Daoy (cell line): ENCODE results near the gene SMNDC1. TPM values are rescaled to one million over a fixed set of nuclear protein-coding genes. Genes with fewer than 3 reads are reported as not detected.
"Not testable (repeated sequence)": the region's sequence is repeated elsewhere in the genome, so short reads cannot be mapped to it uniquely, and the experiment has no call there.

ENCODE experiments used
- DNase-seq: peaks from one replicate; pipeline ENCODE4 v3.0.0-alpha.2; 2015; ENCODE audit warnings: low read depth
- total RNA-seq: library from RNA; depleted of rRNA; stranded (reverse); fragments of >200 nt; shearing (Covaris generic); gene quantifications from 2 replicates; pipeline ENCODE4 v1.2.3, GENCODE V29; 2014; rRNA removed

Gene SMNDC1
- total RNA-seq: 5.8 and 7.5 TPM in 2 replicates

DNA sequence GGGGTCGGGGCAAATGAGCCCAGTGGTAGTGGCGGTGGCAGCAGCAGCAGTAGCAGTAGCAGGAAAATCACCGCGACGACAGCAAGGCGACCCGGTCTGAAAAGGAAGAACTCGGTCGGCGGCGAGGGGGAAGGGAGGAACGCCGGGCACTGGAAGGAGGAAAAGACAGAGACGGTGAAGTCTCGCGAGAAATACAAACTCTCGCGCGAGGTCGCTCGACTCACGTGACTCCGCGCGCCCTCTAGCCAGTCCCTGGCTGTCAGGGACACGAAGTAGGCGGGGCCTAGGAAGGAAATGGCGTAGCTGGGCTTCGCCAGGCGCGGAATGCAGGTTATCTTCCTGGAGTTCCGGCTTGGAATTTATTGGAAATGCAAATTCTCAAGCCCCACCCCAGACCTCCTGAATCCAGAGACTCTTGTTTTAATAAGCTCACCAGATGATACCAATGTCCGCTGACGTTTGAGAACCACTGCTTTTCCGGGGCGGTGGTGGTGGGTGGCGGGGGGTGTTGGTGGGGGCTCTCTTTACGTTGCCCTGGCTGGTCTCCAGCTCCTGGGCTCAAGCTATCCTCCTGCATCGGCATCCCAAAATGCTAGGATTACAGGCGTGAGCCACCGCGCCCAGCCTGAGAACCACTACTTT, at the start of gene SMNDC1:
Gene SMNDC1 (minus strand): TSS at position 141 of the 642 bp plus-strand sequence. CDS start 1,333 bp downstream, outside the sequence.
- peak; percentile 97 for DNase-seq

DNA sequence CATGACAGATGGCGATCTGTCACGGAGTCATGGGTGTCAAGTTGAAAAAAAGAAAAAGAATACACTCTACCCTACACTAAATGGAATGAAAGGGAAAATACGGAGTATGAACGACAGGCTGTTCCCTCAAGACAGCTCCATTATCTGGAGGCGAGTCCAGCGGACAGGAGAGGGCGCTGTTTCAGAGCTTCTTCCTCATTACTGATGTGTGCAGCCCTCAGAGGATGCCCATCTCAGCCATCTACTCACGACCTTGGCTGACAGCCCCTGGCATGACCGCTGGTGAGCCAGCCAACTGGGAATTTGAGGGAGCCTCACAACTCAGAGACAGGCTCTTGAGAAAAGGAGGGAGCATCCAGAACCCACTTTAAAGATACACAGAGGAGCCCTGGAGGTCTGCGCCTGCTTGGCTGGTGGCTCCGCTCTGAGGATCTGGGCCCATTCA, 49.6 kb upstream of the SMNDC1 start:
- peak; percentile 79 for DNase-seq

DNA sequence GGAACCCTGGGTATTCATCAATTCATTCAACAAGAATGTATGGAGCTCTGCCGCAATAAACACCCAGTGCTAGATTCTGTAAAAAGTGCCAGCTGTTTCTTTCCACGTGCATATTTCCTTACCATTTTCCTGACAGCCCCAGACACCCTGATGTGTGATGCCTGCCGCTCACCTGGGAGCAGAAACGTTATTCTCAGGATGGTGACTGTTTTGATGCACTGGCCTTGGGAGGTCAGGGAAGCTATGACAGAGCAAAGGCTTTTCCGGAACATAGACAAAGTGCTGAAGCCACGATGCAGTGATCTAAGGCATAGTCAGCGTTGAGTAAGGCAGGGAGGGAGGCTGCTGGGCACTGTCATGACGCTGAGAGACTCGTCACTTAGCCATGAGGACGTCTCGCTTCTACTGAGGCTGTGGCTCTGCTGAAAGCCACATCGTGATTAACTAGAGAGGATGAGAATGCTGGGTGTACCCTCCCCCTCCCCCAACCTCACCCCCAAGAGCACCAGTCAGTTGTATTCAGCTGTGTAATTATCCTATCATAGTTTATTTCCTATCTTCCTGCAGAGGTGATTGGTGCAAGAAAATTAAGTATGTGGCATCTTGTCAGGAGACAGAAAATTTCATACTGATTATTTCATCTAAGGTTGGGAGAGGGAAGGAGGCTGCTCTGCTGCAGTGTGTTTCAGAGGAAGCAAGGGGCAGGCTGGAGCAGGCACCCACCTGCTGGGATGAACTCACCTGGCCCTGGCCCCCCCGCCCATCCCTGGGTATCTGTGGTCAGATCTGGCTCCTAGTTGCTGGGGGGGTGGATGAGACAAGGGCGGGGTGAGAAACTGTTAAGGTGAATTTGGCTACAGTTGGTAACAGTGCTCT, 48.8 kb upstream of the SMNDC1 start:
- DNase-seq: peak; percentile 84

DNA sequence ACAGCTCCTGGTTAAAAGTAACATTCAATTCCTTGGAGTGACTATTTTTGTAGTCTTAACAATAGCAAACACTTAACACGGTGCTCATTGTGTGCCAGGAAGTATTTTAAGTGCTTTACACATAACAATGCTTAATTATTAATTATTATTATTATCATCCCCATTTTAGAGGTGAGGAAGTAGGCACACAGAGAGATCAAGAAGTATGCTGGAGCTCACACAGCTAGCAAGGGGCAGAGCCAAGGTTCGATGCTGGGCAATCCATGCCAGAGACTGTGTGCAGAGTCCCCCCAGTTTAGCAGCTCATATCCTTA, 48.2 kb upstream of the SMNDC1 start:
- DNase-seq: no peak

DNA sequence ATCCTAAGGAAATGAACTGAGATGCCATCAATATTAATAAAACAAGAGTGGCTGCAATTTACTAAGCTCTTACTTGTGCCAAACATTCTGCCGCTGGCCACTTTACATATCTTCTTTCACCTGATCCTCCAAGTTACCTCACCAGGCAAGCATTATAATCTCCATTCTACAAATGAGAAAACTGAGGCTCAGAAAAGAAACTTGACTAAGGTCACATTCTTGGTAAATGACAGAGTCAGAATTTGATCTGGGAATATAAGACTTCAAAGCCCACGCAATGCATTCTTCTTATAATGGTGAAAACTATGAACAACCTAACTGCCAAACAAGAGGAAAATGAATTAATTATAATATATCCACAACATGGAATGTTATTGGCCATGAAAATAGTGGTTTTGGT, 46.1 kb upstream of the SMNDC1 start:
- DNase-seq: no peak

DNA sequence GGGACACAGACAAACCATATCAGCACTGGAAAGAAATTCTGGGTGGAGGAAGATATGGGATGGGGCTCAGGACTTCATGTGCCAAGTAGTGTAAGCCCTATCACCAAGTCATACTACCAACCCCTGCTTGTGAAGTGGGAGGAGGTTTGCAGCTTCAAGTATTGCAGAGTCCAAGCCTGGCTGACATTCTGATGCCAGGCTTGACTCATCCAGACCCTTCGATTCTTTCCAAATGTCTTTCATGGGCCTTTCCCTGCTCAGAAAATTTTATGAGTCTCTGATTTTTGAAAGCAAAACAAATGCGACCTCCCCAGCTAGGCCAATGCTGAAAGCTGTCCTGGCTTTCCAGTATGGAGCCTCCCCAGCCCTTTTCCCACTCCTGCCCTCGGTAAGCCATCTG, 45.1 kb upstream of the SMNDC1 start:
- no peak for DNase-seq

DNA sequence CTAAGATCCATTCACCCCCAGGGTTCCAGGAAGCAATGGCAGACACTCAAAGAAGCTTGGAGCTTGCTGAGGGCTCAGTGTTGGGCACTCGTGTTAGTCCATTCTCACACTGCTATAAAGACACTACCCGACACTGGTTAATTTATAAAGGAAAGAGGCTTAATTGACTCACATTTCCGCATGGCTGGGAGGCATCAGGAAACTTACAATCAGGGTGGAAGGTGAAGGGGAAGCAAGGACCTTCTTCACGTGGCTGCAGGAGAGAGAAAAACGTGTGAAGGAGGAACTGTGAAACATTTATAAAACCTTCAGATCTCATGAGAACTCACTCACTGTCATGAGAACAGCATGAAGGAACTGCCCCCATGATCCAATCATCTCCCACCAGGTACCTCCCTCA, 44.7 kb upstream of the SMNDC1 start:
- DNase-seq: no peak

DNA sequence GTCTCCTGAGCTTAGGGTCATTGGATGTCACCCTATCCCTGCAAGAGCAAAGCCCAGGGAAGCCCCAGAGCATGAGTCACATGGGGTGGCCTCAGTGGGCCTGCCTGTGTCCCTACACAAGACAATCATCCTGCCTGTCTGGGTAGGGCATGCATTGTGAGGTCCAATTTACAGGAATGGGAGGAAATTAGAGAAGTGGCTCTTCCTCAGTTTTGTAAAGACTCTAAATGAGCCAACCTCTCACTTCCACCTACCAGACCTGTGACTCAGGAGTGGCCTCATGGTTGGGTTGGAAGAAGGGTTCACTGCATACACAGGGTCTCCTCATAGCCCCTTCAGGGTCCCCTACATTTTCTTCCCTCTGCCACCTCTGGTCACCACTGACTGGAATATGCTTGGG, 43.6 kb upstream of the SMNDC1 start:
- no peak for DNase-seq

DNA sequence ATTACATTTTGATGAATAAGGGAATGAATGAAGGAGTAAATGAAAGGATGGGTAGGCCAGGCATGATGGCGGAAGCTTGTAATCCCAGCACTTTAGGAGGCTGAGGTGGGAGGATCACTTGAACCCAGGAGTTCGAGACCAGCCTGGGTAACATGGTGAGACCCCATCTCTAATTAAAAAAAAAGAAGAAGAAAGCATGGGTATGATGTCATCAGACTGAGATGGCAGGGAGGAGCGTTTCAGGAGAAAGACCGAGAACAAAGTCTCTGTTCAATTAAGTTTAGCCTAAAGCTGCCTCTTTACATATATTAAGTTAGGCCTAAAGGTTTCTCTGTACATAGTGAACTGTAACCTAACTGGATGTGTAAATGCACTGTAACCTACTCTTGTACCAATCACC, 42.2 kb upstream of the SMNDC1 start:
- no peak for DNase-seq

DNA sequence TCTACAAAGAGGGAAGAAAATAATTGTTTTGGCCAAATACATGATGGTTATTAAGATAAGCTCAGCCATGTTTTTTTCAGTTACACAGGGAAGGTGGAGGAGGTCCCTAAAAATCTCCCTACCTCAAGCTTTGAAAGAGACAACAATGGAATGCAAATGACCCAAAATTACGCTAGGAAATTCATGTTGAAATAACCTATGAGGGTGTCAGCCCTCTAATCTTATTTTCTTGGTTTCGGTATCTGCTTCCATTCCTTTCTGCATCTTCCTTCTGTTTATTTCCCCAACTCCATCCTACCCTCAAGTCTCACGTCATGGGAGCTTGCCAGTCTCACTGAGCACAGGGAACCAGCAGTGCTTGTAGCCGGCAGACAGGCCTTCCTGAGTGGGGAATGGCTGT, 40.6 kb upstream of the SMNDC1 start:
- DNase-seq: no peak

DNA sequence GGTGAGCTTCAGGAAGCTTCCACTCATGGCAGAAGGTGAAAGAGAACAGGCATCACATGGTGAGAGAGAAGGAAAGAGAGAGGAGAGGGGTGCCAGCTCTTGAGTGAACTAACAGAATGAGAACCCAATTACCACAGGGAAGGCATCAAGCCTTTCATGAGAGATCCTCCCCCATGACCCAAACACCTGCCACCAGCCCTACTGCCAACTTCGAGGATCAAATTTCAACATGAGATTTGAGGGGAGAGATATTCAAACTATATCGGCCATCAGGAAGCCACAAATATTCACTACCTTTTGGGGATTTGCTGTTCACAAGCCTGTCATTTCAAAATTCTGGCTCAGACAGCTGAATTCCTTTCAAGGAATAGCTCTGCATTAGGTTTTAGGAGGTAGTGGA, 39.9 kb upstream of the SMNDC1 start:
- DNase-seq: no peak

DNA sequence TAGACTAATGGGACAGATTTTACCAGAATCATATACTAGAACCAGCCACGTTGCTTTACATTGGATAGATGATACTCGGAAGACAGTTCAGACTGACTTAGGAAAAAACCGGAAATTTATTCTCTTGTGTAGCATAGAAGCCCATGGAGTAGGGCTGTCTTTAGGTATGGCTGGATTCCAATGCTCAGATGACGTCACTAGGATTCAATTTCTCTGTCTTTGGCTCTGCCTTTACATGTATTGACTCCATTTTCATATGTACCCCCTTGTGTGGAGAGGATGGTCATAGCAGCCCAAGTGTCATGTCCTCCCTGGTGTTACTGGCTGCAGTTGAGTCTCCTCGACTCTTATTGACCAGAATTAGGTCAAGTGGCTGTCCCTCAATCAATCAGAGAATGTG, 39.2 kb upstream of the SMNDC1 start:
- no peak for DNase-seq

DNA sequence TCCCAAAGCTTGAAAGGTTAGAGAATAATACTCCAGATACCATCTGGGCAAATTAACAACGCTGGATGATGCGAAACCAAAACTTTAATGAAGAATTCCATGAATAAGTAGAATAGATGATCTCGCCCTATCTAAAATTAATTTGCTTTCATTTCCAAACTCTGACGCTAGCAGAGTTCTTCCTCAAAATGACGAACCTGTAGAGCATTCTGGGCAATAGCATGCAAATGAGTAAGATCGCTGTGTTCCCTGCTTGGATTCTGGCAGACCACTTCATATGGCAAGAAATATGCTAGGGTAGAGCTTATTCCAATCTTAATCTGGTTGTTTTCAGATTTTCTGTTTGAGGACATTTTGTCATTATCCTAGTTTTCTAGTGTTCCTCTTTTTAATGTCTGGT, 36.1 kb upstream of the SMNDC1 start:
- no peak for DNase-seq

DNA sequence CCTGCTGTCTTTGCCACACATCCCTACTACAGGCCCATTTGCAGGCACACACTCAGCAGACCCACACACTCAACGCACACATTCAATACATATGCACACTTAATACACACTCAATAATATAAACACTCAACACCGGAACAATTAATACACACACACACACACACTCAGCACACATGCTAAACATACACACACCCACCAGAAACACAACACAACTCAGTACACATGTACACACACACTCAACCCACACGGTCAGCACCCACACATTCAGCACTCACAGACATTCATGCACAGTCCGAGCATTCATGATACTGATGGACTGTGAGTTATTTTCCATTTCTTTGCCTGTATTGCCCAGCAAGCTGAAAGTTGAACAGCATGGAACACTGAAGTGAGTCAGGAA, 35.4 kb upstream of the SMNDC1 start:
- no peak for DNase-seq

DNA sequence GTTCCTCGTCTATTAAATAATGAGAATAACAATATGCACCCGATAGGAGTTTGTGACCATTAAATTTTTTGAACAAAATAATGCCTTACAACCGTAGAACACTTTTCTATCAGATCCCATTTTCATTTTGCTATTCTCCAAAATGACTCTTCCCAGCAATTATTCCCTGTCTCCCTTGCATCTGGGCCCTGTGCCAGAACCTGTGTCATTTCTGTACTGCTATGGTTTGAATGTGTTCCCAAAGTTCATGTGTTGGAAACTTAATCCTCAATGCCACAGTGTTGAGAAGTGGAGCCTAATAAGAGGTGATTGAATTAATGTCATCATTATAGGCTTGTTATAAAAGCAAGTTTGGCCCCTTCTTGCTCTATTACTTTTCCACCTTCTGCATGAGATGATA, 33.2 kb upstream of the SMNDC1 start:
- peak; percentile 62 for DNase-seq

DNA sequence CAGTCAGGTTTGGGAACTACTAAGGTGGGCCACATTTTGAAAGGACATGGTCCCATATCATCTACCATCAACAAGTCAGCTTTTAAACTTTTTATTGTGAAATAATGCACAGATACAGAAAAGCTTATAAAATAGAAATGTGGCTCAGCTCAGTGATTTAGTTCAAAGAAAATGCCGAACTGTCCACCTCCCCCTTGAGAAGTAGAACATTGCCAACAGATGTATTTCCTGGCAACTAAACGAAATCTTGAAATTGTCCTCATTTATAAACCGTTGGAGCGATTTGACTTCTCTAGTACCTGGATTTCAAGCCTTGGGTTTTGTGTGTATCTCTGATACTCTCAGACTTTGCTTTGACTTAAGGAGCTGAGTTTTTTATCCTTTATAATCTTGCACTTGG, 32.7 kb upstream of the SMNDC1 start:
- DNase-seq: no peak

DNA sequence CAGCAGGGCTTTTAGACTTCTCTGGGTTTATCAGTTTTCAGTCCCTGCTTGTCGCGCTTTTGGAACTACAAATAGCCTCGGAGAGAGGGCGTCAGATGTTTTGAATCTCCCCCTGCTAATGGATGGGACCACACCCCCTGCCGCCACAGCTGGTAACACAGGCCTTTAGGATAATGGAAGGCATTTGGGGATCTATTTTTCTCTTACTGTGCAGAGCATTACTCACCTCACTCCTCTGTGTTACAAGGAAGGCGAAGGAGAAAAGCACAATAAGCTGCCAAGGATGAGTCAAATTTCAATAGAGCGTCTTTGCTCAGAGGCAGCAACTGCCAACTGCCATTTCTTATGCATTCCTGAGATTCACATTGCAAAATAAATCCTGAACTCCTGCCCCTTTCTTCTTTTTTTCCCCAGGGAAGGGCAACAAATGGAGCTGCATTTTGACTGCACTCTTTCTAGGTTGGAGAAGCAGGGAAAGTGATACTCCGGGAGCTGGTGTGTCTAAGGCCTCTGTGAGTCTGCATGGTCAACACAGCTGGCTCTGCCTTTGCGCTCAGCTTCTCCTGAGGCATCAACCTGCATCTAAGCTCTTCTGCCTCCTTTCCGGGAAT, 31.5 kb upstream of the SMNDC1 start:
- DNase-seq: peak; percentile 78

DNA sequence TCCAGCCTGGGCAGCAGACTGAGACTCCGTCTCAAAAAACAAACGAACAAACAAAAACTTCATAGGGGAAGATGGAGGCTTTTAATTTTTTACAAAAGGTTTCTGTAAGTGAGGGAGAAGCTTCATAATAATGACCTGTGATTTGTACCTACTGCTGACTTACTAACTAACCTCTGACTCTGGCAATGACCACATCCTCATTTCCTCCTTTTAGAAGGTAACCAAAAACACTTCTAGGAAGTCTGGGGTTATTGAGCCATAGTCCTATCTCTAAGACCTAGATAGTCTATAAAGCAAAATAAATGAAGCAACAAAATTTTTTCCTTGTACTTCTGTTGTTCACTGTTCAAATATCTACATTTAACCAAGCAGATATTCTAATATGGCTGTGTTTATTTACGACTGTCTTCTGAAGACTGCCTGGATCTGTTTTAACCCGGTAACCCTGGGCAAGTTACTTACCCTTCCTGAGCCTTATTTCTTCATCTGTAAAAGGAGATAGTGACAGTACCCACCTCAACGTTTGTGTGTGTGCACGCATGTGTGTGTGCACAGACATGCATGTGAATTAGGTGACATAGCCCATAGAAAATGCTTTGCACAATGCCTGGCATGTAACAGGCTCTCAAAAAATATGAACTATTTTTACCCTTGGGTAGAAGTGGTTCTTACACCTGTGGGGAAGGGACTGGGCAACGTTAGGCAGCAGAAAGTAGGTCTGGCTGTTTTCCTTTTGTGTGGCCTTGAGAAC, 30.8 kb upstream of the SMNDC1 start:
- no peak for DNase-seq

DNA sequence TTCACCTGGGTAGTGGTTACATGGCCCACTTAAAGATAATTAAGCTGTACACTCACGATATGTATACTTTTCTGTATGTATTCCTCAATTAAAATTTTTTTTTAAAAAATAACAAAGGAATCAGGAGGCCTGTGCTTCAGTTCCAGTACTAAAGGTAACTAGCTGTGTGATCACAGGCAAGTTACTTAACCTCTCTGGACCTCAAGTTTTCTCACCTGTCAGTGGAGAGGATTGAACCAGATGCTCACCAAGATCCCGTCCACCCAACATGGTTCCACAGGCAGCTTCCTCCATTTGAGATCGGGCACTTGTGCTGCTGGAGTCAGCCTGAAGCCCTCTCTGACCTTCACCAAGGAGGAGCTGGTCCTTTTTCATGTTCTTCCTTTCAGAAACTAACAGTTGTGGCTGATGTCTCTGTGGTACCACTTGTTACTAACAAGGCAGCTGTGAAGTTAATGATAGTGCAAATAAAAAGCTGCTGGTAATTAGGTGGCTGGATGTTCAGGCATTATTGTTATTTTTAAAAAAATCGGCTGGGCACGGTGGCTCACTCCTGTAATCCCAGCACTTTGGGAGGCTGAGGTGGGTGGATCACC, 29.4 kb upstream of the SMNDC1 start:
- DNase-seq: no peak

DNA sequence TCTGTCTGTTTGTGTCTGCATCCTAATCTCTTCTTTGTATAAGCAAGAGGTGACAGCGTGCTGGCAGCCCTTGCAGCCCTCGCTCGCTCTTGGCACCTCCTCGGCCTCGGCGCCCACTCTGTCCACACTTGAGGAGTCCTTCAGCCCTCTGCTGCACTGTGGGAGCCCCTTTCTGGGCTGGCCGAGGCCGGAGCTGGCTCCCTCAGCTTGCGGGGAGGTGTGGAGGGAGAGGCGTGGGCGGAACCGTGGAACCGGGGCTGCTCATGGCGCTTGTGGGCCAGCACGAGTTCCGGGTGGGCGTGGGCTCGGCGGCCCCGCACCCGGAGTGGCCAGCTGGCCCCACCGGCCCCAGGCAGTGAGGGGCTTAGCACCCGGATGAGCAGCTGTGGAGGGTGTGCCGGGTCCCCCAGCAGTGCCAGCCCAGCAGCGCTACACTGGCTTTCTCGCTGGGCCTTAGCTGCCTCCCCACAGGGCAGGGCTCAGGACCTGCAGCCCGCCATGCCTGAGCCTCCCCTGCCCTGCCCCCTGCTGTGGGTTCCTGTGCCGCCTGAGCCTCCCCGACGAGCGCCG, 26.6 kb upstream of the SMNDC1 start:
- DNase-seq: not testable (repeated sequence)

DNA sequence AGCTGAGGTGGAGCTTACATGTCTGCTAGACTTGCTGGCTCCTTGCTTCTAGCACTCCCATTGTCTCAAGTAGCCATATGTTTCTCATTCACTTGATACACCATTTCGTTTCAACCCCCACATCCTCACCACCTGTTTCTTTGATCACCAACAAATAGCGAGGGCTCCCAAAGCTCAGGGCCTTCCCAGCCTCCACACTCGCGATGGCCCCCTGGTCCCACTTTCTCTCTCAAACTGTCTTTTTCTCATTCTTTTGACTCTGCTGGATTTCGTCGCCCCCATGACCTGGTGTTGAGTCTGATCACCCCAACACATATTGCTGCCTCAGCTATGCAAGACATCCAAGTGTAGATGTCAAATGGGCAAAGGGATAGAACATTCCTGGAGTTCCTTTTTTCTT, 26.0 kb upstream of the SMNDC1 start:
- DNase-seq: no peak
